ENCODE measurements around the gene FGF12.

GRCh38 chr3:192174283-192174682, 553.1 kb downstream of the FGF12 start:
- TF ChIP-seq, protein P1, sequence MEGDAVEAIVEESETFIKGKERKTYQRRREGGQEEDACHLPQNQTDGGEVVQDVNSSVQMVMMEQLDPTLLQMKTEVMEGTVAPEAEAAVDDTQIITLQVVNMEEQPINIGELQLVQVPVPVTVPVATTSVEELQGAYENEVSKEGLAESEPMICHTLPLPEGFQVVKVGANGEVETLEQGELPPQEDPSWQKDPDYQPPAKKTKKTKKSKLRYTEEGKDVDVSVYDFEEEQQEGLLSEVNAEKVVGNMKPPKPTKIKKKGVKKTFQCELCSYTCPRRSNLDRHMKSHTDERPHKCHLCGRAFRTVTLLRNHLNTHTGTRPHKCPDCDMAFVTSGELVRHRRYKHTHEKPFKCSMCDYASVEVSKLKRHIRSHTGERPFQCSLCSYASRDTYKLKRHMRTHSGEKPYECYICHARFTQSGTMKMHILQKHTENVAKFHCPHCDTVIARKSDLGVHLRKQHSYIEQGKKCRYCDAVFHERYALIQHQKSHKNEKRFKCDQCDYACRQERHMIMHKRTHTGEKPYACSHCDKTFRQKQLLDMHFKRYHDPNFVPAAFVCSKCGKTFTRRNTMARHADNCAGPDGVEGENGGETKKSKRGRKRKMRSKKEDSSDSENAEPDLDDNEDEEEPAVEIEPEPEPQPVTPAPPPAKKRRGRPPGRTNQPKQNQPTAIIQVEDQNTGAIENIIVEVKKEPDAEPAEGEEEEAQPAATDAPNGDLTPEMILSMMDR (IDR thresholded peaks at IDR 0.05): no peak
- no peak for TF ChIP-seq EZH2 (IDR thresholded peaks at IDR 0.05; ENCODE audit: borderline replicate concordance, insufficient read depth, low read depth, low read length, poor library complexity, severe bottlenecking)
